GM21576 (cell line): ENCODE measurements around the gene SRD5A1.
A peak's percentile ranks its signal among the peaks of the same experiment; 100 is the strongest.
"Not testable (repeated sequence)": the region's sequence is repeated elsewhere in the genome, so short reads cannot be mapped to it uniquely, and the experiment has no call there.

Source experiments
- ATAC-seq: cut with Tn5 transposase; IDR thresholded peaks from one replicate; pipeline ENCODE4 v1.9.1; 2021; ENCODE audit warnings: mild to moderate bottlenecking, moderate library complexity; ENCODE audit not compliant: unreplicated experiment

SRD5A1 gene

DNA sequence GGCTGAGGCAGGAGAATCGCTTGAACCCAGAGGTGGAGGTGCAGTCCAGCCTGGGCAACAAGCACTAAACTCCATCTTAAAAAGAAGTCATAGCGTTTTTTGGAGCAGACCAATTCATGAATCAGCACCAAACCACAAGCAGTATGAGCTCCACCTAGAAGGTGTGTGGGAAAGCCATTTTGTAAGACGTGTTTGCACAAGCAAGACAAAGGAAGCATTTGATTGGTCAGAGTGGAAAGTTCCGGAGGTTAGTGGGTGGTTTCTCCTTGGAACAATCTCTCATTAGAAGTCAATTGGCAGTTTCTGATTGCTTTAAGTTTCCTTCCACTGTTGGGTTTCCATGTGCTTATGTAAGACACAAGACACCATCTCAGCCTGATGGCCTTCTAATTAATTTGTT is 5.0 kb downstream of the SRD5A1 start:
- no peak for ATAC-seq

GRCh38 chr5:6642655-6643054 is 9.4 kb downstream of the SRD5A1 start:
- ATAC-seq: no peak

DNA sequence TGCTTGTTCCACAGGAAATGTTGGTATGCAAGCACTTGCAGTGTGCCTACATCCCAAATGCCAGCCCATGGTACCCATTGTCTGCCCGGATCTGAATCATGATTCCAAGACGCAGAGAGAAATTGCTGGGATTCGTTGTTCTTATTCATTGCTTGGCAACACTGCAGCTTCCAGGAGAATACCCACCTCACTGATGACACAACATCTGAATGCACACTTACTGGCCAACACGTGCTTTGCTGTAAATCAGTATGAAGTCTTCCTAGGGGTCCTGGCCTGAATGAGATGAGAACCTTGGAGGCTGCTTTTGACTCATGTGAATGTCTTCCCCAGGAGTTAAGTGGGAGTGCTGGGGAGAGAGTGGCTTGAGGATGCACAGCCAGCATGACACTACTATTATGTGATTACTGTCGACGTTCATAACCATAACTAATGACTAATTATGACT is 11.6 kb downstream of the SRD5A1 start:
- no peak for ATAC-seq

- not testable (repeated sequence) for ATAC-seq
These were observed 12.5 kb downstream of the SRD5A1 start for GRCh38 chr5:6645571-6646362.

DNA sequence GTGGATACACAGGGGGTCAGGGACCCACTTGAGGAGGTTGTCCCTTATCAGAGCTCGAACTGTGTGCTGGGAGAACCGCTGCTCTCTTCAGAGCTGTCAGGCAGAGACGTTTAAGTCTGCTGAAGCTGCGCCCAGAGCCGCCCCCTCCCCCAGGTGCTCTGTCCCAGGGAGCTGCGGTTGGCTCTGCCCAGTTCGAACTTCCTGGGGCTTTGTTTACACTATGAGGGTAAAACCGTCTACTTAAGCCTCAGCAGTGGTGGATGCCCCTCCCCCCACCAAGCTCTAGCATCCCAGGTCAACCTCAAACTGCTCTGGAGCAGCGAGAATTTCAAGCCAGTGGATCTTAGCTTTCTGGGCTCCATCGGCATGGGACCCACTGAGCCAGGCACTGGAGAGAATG is 15.9 kb downstream of the SRD5A1 start:
- ATAC-seq: no peak

DNA sequence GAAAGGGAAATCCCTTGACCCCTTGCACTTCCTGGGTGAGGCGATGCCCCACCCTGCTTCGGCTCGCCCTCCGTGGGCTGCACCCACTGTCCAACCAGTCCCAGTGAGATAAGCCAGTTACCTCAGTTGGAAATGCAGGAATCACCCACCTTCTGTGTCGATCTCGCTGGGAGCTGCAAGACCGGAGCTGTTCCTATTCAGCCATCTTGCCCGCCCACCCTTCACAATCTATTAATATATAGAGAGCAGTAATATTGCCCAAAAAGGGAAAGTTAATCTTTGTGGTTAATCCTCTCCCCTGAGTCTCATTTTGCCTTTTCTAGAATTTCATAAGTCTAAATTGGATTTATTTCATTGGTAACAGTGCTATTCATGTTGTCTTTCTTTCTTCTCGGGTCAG is 16.4 kb downstream of the SRD5A1 start:
- no peak for ATAC-seq

GRCh38 chr5:6652025-6652424 is 18.8 kb downstream of the SRD5A1 start:
- ATAC-seq: peak; percentile 96

GRCh38 chr5:6655432-6655831 is 22.2 kb downstream of the SRD5A1 start:
- no peak for ATAC-seq

- no peak for ATAC-seq
These were observed 23.4 kb downstream of the SRD5A1 start for GRCh38 chr5:6656680-6657079.

DNA sequence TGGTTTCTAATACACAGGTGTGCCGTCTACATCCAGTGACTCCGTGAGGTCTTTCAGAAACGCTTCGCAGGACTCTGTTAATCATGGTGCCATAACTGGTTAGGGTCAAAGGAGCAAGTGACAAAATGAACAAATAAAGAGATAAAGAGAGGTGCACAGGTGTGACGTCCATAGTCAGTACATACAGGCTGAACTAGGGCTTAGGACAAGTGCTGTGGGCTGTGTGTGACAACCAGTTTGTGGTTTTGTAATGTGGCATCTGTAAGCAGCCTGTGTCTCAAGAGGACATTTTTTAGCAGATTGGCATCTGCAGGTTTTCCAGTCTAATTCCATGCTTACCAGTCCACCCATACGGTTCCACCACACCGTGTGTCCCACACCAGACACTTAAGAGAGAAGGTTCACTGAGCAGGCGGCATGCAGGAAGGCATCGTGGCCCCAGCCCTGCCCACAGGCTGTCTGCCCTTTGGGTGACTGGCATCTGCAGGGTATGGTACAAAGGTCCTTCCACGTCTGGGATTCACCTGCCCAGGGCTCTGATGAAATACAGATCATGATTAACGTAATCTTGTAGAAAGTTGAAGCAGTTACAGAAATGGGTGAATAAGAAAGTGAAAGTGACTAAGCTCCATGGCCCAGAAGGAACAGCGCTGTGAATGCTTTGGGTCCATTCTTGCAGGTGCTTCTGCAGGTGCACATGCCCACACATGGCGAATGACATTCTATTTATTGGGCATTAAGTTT is 26.9 kb downstream of the SRD5A1 start:
- peak; percentile 79 for ATAC-seq

- peak; percentile 44 for ATAC-seq
These were observed 27.4 kb downstream of the SRD5A1 start for GRCh38 chr5:6660688-6661087.

DNA sequence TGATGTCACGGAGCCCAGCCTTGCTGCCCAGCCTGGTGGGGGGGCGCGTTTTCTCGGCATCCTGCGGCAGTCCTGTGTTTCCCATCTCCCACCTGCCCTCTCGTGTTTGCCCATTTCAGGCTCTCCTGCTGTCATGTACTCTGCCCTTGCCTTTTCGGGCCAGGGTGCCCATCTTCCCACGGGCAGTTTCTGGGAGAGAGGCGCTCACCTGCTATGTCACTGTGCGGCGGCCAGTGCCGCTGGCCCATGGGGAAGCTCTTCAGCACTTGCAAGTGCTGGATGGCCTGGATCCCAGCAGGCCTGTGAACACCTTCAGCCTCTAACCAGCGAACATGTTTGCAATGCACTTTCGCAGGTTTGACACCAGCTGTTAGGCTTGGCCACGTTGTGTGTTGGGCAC is 33.5 kb downstream of the SRD5A1 start:
- no peak for ATAC-seq

DNA sequence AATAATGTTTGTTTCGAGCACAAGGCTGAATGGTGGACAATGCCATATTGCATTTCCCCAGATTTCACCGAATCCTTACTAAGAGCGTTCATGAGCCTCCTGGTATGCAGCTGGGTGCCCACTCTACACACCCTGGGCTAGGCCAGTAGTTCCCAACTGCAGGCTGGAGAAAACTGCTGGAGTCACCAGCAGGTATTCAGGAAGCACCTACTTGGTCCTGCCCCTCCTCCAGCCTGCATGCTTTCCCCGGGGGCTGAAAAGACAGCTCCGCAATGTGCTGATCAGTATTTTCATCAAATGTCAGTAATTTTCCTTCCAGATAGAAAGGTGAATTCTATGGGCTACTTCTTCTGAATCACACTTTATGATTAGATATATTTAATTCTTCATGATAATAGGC is 34.4 kb downstream of the SRD5A1 start:
- no peak for ATAC-seq

DNA sequence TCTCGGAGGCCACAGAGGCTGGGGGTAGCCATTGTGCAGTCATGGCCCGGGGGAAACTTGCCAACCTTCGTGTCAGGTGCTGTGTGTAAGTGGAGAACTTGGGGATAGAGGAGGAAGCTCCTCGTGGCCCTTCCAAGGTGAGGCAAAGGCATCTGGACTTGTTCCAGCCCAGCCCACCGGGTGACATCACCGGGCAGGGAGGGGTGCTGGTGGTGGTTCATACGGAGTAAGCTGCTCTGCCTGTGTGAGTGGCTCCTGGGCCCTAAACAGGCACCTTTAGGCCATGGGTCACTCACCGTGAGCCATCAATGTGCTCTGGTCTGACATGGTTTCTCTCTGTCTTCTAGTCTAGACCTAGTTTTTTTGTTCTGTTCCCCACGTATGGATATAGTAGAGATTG is 35.5 kb downstream of the SRD5A1 start:
- not testable (repeated sequence) for ATAC-seq

- ATAC-seq: no peak
These were observed 39.8 kb downstream of the SRD5A1 start for GRCh38 chr5:6673031-6673430.

DNA sequence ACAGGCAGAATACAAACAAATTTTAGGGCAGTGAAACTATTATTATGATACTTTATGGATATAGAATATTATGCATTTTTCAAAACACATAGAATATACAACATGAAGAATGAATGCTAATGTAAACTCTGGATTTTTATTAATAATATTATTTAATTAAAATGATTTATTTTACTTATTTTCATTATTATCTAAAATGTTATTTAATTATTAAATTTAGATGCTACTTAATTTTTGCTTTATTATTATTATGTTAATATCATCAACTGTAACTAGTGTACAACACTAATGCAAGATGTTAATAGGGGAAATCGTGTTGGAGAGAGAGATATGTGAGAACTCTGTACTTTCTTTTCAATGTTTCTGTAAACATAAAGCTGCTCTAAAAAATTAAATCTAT is 40.7 kb downstream of the SRD5A1 start:
- no peak for ATAC-seq

GRCh38 chr5:6674421-6674820 is 41.2 kb downstream of the SRD5A1 start:
- ATAC-seq: no peak

DNA sequence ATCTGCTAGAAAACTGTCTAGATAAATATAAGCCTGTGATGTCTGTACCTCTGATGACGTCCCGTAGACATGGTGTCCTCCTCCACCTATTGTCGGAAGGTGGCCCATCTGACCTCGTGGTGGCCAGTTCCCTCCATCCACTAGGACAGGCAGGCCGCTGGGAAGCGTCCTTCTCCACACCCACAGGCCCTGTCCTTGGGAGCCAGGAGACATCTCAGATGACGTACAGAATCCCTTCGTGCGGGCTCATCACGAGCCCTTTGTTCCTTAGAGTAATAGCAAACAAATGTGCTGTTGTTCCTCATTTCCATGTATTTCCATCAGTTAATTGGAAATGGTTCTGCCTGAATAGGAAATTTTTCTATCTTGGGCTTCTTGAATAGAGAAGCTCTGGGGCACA is 41.6 kb downstream of the SRD5A1 start:
- no peak for ATAC-seq

GRCh38 chr5:6675784-6676491 is 42.7 kb downstream of the SRD5A1 start:
- ATAC-seq: no peak

DNA sequence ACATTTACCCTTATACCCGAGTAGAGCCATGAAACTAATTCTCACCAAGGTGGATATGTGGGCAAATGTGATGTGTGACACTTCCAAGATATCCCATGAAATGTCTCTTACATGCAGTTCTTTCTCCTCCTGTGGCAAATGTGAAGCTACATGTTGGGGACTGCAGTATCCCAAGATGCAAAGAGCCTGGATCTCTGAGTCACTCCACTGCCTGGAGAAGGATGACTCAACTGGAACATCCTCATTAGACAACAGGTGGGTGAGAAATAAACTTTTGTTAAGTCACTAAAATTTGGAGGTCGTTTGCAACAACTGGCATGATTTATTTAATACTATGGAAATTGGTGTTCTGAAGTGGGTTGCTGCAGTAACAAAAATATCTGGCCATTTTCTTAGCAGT is 43.5 kb downstream of the SRD5A1 start:
- ATAC-seq: no peak

DNA sequence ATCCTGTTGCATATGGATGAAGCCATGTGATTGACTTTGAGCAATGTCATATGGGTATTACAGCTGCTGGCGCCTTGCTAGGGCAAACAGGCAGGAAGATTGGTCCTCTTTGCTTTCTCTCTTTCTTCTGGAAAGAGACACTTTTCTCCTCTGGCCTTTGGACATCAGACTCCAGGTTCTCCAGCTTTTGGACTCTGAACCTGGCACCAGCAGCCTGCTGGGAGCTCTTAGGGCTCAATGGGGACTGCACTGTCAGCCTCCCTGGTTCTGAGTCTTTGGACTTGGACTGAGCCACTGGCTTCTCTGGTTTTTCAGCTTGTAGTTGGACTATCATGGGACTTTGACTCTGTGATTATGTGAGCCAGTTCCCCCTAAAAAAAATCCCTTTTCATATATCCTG is 45.1 kb downstream of the SRD5A1 start:
- ATAC-seq: no peak

DNA sequence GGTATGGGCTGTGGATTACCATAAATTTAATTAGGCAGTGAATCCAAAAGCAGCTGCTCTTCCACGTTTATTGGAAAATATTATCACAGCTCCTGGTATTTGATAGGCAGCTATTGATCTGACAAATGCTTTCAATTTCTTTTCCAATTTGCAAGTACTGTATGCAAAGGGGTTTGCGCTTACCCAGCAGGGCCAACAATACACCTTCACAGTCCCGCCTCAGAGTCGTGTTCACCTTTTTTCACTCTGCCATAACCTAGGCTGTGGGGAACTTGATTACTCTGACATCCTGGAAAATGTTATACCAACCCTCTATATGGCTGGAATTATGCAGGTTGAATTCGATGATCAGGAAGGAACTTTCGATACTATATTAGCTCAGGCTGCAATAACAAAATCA is 47.7 kb downstream of the SRD5A1 start:
- ATAC-seq: no peak
